Astrocyte (in vitro differentiated cells and primary cell): ENCODE results near the gene VIPR1.

Source experiments
- EZH2 ChIP-seq: IDR thresholded peaks from 2 replicates; pipeline ENCODE4 v1.6.1; 2012; ENCODE audit warnings: mild to moderate bottlenecking, low read length, inconsistent platforms; ENCODE audit not compliant: insufficient read depth
- TF ChIP-seq, protein P1 (sequence below): IDR thresholded peaks from 2 replicates; pipeline ENCODE4 v1.5.1; 2011; ENCODE audit warnings: low read depth, mild to moderate bottlenecking, inconsistent platforms, low read length, moderate library complexity; ENCODE audit not compliant: insufficient read depth

DNA sequence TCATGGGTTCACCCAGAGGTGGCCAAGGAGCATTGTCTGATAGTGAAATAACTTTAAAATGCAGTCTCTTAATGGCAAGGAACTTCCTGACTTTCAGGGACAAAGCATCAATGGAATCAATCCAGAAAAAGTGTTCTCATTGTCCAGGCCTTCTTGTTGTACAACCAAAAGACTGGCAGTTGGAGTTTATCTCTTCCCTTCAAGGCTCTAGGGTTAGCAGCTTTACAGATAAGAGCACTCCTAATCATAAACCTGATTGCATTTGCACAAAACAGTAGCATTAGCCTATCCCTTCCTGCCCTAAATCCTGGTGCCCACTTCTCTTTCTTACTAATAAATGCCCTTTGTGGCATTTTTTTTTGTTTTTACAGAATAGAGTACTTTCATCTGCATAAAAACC lies 43.3 kb upstream of the VIPR1 start:
- no peak for TF ChIP-seq EZH2
- TF ChIP-seq, protein P1, sequence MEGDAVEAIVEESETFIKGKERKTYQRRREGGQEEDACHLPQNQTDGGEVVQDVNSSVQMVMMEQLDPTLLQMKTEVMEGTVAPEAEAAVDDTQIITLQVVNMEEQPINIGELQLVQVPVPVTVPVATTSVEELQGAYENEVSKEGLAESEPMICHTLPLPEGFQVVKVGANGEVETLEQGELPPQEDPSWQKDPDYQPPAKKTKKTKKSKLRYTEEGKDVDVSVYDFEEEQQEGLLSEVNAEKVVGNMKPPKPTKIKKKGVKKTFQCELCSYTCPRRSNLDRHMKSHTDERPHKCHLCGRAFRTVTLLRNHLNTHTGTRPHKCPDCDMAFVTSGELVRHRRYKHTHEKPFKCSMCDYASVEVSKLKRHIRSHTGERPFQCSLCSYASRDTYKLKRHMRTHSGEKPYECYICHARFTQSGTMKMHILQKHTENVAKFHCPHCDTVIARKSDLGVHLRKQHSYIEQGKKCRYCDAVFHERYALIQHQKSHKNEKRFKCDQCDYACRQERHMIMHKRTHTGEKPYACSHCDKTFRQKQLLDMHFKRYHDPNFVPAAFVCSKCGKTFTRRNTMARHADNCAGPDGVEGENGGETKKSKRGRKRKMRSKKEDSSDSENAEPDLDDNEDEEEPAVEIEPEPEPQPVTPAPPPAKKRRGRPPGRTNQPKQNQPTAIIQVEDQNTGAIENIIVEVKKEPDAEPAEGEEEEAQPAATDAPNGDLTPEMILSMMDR: no peak
